NOMO-1 (cell line): ENCODE measurements around the gene OPHN1.
A peak's percentile ranks its signal among the peaks of the same experiment; 100 is the strongest.
"Not testable (repeated sequence)": the region's sequence is repeated elsewhere in the genome, so short reads cannot be mapped to it uniquely, and the experiment has no call there.

ENCODE experiments used
- DNase-seq, 2 experiments: peaks; one replicate each; lab custom pipeline; 2025; ENCODE audit not compliant: unreplicated experiment in 2 of 2; lab: John Stamatoyannopoulos, UW

Gene OPHN1

DNA sequence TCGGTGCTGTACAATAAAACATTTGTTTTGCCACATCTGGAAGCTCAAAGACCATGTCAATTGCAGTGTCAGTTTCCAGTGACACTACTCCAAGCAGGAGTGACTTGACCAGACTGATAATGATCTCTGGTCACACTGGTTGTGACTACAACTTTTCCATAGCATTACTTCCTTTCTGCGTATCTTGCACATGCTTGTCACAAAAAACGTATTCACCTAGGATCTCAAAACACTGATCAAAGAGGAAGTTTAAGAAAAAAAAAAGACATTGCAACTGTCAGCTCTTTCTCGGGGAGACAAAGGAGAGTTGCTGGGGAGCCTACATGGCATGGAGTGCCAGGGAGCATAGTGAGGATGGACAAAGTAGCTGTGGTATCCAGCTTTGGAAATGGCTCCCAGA lies 60.6 kb downstream of the OPHN1 start:
- peak; percentile 20 to 30 for DNase-seq

DNA sequence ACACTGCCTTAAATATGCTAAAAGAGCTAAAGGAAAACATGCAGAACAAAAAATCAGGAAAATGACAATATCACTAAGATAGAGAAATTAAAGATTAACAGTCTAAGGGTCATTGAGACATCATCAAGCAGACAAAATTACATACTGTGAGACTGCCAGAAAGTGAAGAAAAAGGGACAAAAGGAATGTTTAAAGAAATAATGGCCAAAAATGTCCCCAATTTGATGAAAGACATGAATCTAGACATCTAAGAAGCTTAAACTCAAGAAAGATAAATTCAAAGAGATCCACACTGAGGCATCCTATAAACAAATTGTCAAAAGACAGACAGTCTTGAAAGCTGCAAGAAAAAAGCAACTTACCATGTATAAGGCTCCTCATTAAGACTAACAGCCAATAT lies 63.7 kb downstream of the OPHN1 start:
- DNase-seq, result no peak

- DNase-seq, result no peak
These were observed 68.0 kb downstream of the OPHN1 start for GRCh38 chrX:68365341-68365740.

GRCh38 chrX:68363984-68364383 lies 69.3 kb downstream of the OPHN1 start:
- no peak for DNase-seq

- no peak for DNase-seq
These were observed 74.6 kb downstream of the OPHN1 start for GRCh38 chrX:68358679-68359078.

- DNase-seq, result no peak
These were observed 77.7 kb downstream of the OPHN1 start for GRCh38 chrX:68355629-68355920.

DNA sequence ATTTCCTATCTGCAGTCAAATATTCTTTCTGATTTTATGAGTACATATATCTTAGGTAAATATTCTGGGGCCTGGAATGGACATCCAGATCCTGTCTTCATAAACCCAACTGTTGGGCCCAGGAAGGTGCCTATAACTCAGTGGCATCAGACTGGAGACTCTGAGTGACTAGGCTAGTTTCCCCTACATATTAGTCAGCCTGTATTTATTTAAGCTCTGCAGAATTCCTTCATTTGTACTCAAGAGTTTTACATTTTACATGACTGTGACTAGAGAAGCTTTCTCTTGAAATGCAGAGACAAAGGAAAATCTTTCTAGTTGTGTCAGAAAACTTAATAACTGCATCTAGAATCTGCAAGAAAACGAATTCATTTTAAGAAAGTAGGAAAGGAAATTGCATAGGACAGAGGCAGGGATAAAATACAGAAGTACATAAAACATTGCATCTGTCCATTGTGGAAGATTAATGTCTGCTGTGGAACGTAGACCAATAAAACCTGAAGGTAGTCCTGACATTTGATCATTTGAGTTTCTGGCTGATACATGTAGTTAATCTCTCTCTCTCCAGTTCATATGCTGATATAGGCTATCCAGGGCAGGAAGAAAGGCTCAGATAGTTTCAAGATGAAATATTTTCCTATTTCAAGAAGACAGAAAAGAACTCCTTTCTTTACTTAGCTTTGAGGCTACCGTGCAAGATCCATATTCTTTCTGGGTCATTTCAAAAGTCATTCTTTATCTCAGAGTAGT lies 78.2 kb downstream of the OPHN1 start:
- DNase-seq, result peak in 1 of 2 experiments; percentile 28

DNA sequence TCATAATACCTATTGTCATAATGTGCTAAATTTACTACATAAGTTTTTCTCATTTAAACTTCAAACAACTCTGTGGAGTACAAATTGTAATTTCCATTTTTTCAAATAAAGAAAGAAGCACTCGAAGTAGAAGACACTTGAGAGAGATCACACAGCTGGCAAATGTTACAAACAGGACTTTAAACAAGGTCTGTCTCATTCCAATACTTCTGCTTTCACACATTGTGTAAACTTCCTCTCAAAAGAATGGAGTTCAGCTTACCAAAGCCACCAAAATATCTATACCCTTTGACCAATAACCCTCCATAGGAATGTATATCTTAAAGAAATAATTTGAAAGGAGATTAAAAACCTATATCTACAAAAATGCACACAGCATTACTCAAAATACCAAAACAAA lies 88.3 kb downstream of the OPHN1 start:
- DNase-seq, result peak in 1 of 2 experiments; percentile 67

GRCh38 chrX:68343551-68343950 lies 89.7 kb downstream of the OPHN1 start:
- no peak for DNase-seq

- DNase-seq, result no peak
These were observed 101.0 kb downstream of the OPHN1 start for GRCh38 chrX:68332201-68332731.

DNA sequence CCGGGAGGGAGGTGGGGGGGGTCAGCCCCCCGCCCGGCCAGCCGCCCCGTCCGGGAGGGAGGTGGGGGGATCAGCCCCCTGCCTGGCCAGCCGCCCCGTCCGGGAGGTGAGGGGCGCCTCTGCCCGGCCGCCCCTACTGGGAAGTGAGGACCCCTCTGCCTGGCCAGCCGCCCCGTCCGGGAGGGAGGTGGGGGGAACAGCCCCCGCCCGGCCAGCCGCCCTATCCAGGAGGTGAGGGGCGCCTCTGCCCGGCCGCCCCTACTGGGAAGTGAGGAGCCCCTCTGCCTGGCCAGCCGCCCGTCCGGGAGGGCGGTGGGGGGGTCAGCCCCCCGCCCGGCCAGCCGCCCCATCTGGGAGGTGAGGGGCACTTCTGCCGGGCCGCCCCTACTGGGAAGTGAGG lies 106.5 kb downstream of the OPHN1 start:
- not testable (repeated sequence) for DNase-seq

DNA sequence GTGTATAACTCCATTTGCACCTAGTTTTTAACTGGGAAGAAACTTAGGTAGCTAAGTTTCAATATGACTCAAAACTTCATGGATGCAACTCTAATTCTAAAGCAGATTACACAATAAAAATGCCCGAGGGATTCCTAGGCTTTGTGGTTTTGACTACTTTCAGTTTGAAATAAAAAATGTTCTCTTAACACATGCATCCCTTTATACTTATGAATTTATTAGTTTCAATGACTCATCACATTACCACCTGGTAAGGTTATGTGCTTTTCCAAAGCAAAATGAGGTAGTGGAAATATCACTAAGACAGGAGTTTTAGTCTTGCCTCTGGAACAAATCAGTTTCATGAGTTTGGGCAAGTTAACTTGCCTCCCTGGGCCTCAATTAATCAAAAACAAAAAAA lies 125.5 kb downstream of the OPHN1 start:
- DNase-seq, result no peak

GRCh38 chrX:68304602-68305001 lies 128.7 kb downstream of the OPHN1 start:
- no peak for DNase-seq

DNA sequence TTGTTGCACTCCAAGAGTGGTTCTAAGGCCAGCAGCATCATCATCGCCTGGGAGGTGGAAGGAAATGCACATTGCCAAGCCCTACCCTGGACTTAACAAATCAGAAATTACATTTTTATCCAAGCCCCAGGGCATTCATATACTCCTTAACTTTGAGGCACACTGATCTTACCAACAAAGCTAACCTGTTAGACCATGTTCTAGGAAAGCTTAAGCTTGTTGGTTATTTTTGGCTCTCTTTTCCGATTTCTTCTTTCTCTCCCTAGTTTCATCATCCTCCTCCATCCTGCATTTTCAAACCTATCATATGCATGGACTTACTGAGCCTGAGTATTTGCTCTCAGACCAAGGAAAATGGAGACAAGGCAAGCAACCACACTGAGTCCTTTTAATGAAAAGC lies 133.4 kb downstream of the OPHN1 start:
- DNase-seq, result no peak

DNA sequence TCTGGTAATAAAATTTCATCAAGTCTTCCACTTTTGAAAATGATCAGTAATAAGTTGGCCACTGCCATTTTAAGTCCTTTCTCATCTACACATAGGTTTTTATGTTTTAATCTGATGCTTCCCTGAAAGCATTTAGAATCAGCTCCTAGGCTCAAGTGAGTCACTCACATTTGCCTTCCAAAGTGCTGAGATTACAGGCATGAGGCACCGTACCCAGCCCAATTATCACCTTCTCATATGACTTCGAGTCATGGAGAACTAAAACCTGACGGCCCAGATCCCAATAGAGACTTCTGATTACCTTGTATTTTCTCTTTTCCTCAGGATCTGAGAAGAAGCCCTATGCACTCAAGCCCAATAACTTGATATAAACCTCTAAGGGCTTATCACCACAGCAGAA lies 140.8 kb downstream of the OPHN1 start:
- DNase-seq, result no peak

DNA sequence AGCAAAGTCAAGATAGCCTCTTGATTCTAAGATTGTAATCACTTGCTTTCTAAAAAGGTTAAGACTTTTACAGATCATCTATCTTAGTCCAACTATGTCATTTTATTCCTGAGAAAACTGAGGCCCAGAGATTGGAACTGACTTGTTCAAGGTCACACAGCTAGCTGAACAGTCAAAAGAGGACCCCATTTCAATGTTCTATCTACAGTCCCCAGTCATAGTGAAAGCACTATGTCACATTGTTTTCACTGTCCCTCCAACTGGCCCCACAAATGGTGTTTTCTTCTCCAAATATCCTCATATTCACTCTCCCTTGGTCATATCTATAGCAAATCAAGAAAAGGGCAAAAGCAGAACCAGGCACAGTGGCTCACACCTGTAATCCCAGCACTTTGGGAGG lies 145.2 kb downstream of the OPHN1 start:
- DNase-seq, result no peak

GRCh38 chrX:68287419-68287818 lies 145.9 kb downstream of the OPHN1 start:
- no peak for DNase-seq

GRCh38 chrX:68286980-68287379 lies 146.3 kb downstream of the OPHN1 start:
- DNase-seq, result no peak

DNA sequence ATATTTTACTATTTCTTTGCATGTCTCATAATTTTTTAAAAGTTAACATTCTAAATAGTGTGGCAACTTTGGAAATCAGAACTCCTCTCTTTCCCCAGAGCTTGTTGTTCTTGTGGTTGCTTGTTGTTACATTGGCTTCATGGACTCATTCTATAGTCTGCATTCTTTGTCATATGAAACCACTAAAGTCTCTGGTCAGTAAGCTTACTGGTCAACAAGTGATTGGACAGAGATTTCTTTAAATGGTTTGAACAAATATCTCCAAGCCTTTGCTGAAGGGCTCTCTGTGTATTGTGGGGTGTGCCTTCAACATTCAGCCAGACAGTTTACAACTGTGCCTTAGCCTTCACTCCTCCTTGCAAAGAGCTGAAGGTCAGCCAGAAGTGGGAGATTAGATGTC lies 147.2 kb downstream of the OPHN1 start:
- no peak for DNase-seq

DNA sequence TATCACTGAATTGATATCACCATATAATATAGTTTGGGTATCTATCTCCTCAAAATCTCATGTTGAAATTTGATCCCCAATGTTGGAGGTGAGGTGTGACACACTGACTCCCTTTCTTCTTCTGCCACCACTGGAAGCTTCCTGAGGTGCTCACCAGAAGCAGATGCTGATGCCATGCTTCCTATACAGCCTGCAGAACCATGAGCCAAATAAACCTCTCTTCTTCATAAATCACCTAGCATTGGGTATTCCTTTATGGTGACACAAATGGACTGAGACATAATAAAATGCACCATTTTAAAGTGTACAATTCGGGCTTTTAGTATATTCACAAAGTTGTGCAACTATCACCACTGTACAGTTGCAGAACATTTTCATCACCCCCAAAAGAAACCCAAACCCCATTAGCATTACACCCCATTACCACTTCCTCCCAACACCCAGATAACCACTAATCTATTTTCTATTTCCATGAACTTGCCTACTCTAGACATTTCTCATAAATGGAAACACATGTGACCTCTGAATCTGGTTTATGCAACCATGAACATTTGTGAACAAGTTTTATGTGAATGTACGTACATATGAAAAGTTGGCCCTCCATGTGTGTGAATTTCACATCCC lies 148.9 kb downstream of the OPHN1 start:
- DNase-seq, result no peak

GRCh38 chrX:68273887-68274286 lies 159.4 kb downstream of the OPHN1 start:
- no peak for DNase-seq

- DNase-seq, result not testable (repeated sequence)
These were observed 168.5 kb downstream of the OPHN1 start for GRCh38 chrX:68264793-68265192.
